SIG-M5 treated with dmso at 0.1 percent for 504 hours (cell line): ENCODE data around the gene COL23A1.
"Not testable (repeated sequence)": the region's sequence is repeated elsewhere in the genome, so short reads cannot be mapped to it uniquely, and the experiment has no call there.

Experiments
- DNase-seq: peaks from one replicate; lab custom pipeline; 2025; ENCODE audit not compliant: unreplicated experiment; lab: John Stamatoyannopoulos, UW

Gene COL23A1

GRCh38 chr5:178205749-178206047, 384.5 kb downstream of the COL23A1 start:
- no peak for DNase-seq

GRCh38 chr5:178204935-178205748, 385.1 kb downstream of the COL23A1 start:
- DNase-seq = peak; percentile 81

DNA sequence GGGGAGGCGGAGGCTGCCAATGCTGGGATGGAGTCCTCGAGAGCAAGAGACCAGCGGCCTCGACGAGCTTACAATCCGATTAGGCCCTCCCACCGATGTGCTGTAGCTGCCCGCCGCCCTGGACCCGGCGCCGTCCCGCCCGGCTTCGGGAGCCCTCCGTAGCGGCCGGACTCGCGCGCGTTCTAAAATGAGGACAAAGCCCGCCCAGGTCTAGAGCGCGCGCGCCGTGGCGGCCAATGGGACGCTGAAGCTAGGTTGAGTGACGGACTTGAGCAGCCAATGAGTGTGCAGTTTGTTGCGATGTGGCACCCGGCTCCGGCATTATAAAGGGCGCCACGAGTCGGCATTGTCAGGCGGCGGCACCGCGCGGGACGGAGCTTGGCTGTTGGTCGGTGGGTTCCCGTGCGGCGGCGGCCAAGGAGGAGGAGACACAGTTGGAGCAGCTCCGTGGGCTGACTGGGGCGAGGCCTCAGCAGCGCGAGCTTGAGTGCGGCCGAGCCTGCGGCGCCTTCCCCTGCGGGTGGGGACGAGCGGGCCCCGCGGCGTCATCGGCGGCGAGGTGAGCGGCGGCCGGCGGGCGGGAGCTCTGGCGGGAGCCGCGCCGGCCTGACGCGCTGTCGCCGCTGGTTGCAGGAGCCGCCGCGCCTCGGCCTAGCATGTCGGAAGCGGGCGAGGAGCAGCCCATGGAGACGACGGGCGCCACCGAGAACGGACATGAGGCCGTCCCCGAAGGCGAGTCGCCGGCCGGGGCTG, 385.8 kb downstream of the COL23A1 start, which contains the start of gene HNRNPAB:
Gene HNRNPAB (plus strand): TSS at position 352 of the 753 bp plus-strand sequence. CDS start 305 bp downstream, at position 657.
- peak; percentile 95 for DNase-seq

DNA sequence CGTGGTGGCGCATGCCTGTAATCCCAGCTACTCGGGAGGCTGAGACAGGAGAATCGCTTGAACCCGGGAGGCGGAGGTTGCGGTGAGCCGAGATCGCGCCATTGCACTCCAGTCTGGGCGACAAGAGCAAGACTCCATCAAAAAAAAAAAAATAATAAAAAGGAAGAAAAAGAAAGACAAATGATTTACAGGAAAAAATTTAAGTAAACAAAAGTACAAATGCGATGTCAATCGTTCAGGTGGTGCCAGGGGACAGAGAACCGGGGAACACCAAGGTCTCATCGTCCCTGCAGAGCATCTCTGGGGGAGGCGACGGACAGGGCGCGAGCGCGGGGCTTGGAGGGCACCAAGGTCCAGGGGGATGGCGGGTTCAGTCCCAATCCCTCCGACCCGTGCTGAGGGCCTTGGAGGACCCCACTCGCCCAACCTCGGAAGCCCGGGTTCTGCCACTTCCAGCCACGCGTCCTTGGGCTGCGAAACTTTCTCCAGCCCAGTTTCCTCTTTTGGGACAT, 386.5 kb downstream of the COL23A1 start:
- no peak for DNase-seq

GRCh38 chr5:178202541-178202940, 387.7 kb downstream of the COL23A1 start:
- no peak for DNase-seq

- peak; percentile 84 for DNase-seq
Observed at GRCh38 chr5:178201927-178202235, 388.3 kb downstream of the COL23A1 start.

GRCh38 chr5:178201221-178201926, 388.8 kb downstream of the COL23A1 start:
- DNase-seq = no peak

DNA sequence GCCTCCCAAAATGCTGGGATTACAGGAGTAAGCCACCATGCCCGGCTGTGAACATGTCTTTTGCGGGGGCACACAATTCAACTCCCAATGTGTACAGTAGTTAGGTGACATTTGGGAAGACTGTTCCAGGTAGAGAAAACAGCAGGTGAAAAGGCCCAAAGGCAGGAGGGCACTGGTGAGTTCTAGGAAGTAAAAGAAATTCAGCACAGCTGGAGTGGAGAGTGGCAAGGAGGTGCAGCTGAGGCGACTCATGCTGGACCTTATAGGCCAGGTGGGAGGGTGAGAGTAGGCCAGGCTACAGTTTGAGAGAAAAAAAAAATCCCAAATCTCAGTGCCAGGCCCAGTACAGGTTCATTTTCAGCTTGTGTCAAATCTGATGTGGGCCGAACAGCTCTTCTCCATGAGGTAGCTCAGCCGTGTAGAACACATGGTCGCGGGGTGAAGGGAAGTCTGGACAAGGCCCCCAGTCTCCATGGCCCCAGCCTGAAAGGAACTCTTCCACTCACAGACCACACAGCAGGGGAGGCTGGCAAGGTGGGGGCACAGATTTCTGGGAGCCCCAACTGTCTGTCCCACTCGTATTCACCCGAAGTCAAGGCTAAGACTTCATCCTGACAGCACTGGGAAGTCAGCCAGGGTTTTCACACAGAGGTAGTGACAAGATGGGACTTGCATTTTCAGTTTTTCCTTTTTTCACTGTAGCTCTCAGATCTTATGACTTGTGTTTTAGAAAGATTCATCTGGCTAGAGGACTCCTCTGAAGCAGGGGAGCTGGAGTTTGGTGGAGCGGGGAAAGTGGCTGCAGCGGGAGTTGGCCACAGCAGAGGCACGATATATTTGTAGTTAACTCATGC, 390.4 kb downstream of the COL23A1 start:
- DNase-seq = no peak

DNA sequence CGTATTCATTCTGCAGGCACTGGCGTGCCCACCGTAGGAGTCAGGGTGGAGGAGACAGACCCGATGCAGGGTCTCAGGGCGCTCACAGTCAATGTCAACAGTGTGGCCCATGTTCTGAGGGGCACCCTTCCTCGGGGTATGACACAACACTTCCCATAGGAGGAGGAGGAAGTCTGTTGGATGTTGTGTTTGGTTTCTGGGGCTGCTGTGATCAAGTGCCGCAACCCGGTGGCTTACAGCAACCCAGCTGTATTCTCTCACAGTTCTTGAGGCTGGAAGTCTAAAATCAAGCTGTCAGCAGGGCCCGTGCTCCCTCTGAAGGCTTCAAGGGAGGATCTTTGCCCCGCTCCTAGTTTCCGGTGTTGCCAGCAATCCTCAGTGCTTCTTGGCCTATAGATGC, 391.5 kb downstream of the COL23A1 start:
- DNase-seq = no peak

DNA sequence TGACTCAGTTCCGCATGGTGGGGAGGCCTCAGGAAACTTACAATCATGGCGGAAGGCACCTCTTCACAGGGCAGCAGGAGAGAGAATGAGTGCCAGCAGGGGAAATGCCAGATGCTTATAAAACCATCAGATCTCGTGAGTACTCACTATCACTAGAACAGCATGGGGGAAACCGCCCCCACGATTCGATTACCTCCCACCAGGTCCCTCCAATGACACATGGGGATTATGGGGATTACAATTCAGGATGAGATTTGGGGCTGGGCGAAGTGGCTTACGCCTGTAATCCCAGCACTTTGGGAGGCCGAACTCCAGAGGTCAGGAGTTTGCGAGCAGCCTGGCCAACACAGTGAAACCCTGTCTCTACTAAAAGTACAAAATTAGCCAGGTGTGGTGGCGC, 392.0 kb downstream of the COL23A1 start:
- DNase-seq = not testable (repeated sequence)

DNA sequence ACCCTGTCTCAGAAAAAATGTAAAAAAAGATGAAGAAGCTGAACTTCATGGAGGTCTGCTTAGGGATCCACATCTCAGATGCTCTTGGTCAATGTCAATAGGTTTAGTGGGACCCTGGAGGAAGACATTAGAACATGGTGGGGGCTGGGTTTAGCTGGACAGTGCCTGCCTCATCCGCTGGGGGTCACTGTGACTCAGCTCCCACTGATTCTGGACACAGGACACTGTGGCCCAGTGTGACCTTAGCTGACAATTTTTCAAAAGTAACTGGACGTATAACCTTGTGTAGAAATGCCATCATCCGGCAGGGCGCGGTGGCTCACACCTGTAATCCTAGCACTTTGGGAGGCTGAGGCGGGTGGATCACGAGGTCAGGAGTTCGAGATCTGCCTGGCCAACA, 393.2 kb downstream of the COL23A1 start:
- DNase-seq = no peak

DNA sequence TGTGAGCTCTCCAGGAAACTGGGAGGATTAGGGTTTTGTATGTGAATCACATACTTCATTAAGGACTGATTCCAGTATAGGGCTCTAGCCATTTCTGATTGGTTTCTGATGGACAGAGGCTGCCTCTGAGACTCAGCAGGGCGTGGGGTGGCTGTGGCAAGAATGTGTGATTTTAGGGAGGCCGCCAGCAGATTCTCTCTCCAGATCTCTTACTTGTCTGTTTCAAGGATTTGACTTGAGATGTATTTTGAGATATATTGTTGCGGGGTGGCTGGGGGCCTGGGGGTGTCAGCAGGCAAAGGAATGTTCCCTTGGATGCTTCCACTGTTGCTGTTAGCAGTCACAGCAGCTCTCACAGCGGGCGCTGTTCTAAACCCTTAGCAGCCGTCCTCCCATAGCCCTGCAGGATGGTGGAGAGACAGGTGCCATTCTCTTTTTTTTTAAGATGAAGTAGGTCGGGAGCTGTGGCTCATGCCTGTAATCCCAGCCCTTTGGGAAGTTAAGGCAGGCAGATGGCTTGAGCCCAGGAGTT, 393.8 kb downstream of the COL23A1 start:
- no peak for DNase-seq

- no peak for DNase-seq
Observed at GRCh38 chr5:178194026-178194425, 396.2 kb downstream of the COL23A1 start.

DNA sequence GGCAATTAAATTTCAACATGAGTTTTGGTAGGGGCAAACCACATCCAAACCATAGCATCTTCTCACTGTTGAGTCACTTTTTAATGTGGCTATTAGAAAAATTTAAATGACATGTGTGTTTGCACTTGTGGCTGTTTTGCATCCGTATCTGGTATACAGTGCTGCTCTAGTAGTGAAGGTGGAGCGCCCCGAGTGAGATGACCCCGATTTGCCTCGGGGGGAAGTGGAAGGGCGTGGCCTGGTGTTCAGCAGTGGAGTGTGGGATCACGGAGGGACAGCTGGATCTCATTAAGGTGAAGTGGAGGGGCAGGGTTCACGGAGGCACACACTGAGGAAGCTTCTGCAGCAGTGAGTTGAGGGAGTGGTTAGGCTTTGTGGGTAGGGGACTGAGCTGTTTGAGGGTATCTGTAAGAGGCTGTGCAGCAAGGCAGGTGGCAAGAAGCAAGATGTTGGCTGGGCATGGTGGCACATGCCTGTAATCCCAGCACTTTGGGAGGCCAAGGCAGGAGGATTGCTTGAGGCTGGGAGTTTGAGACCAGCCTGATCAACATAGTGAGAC, 396.9 kb downstream of the COL23A1 start:
- DNase-seq = no peak

DNA sequence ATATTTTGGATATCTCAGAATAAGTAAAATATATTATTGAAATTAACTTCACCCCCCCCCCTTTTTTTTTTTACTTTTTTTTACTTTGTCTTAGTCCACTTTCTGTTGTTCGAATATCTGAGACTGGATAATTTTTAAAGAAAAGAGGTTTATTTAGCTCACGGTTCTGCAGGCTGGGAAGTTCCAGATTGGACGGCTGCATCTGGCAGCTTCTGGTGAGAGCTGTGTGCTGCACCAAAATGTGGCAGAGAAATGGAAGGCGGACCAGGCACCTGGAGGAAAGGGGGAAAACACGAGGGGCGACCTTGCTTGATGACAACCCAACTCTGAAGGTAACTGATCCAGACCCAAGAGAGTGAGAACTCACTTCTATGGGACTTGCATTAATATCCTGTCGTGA, 397.4 kb downstream of the COL23A1 start:
- no peak for DNase-seq

DNA sequence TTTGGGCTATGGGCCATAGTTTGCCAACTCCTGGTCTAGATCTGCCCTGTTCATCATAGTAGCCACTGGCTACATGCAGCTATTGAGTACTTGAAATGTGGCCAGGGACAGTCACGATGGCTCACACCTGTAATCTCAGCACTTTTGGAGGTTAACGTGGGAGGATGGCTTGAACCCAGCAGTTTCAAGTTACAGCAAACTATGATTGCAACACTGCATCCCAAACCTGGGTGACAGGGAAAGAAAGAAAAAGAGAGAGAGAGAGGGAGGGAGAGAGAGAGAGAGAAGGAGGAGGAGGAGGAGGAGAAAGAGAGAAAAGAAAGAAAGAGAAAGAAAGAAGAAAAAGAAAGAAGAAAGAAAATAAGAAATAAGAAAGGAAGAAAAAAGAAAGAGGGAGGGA, 397.9 kb downstream of the COL23A1 start:
- DNase-seq = no peak

GRCh38 chr5:178191661-178192060, 398.5 kb downstream of the COL23A1 start:
- no peak for DNase-seq

DNA sequence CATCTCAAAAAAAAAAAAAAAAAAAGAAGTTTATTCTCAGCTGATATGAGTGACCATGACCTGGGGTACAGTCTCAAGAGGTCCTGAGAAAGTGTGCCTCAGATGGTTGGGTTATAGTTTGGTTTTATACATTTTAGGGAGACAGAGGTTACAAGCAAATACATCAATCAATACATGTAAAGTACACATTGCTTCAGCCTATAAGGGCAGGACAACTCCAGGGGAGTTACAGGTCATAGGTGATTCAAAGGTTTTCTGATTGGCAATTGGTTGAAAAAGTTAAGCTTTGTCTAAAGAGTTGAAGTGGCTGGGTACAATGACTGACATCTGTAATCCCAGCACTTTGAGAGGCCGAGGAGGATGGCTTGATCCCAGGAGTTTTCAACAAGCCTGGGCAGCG, 400.8 kb downstream of the COL23A1 start:
- no peak for DNase-seq
